ENCODE measurements around the gene CABLES1.
A peak's percentile ranks its signal among the peaks of the same experiment; 100 is the strongest.

The CABLES1 gene

GRCh38 chr18:23129355-23130002 is 5.8 kb upstream of the CABLES1 start:
- Histone ChIP-seq H3K9me3 (ENCODE audit: control insufficient read depth in 1 of 2, low read length in 2 of 2) (no peaks in the 10 kb centered on the region), H3K27me3 (ENCODE audit: control insufficient read depth in 1 of 2, insufficient read depth in 2 of 2, low read length in 2 of 2) (peaks cover 0 to under 1% of the 10 kb centered on the region in 2 donors), H3K9ac (ENCODE audit: low read depth in 1 of 2, low read length in 2 of 2) (no peak overlapping the region), H3K36me3 (ENCODE audit: control insufficient read depth in 1 of 2, insufficient read depth in 2 of 2, low read length in 2 of 2) (no peaks in the 10 kb centered on the region), H3K4me3 (ENCODE audit: low read depth in 1 of 2, low read length in 2 of 2) (no peak overlapping the region), H3K27ac (ENCODE audit: low read depth, low read length) (no peak overlapping the region), H3K4me1 (ENCODE audit: control insufficient read depth in 1 of 2, insufficient read depth in 2 of 2, low read length in 2 of 2) (peaks cover 13 to 14% of the 10 kb centered on the region in 2 donors)

GRCh38 chr18:23131693-23132319 is 3.5 kb upstream of the CABLES1 start:
- Histone ChIP-seq H3K27ac (ENCODE audit: low read depth, low read length) (no peak overlapping the region), H3K27me3 (ENCODE audit: control insufficient read depth in 1 of 2, insufficient read depth in 2 of 2, low read length in 2 of 2) (peaks cover 0 to 3% of the 10 kb centered on the region in 2 donors), H3K4me3 (ENCODE audit: low read depth in 1 of 2, low read length in 2 of 2) (no peak overlapping the region), H3K4me1 (ENCODE audit: control insufficient read depth in 1 of 2, insufficient read depth in 2 of 2, low read length in 2 of 2) (peaks cover 18 to 19% of the 10 kb centered on the region in 2 donors), H3K36me3 (ENCODE audit: control insufficient read depth in 1 of 2, insufficient read depth in 2 of 2, low read length in 2 of 2) (no peaks in the 10 kb centered on the region), H3K9ac (ENCODE audit: low read depth in 1 of 2, low read length in 2 of 2) (no peak overlapping the region), H3K9me3 (ENCODE audit: control insufficient read depth in 1 of 2, low read length in 2 of 2) (no peaks in the 10 kb centered on the region)

- no peak overlapping the region for H3K27ac ChIP-seq (ENCODE audit: low read depth, low read length)
Measured at GRCh38 chr18:23133860-23134779, 1.2 kb upstream of the CABLES1 start.

GRCh38 chr18:23135550-23136325 is 453 bp downstream of the CABLES1 start:
- H3K27ac ChIP-seq (ENCODE audit: low read depth, low read length) = no peak overlapping the region

More at GRCh38 chr18:23133860-23134779, 1.2 kb upstream of the CABLES1 start:
- Histone ChIP-seq H3K36me3 (ENCODE audit: control insufficient read depth in 1 of 2, insufficient read depth in 2 of 2, low read length in 2 of 2) (no peaks in the 10 kb centered on the region), H3K4me3 (ENCODE audit: low read depth in 1 of 2, low read length in 2 of 2) (peak overlapping the region; percentile 68 to 78), H3K9me3 (ENCODE audit: control insufficient read depth in 1 of 2, low read length in 2 of 2) (no peaks in the 10 kb centered on the region), H3K4me1 (ENCODE audit: control insufficient read depth in 1 of 2, insufficient read depth in 2 of 2, low read length in 2 of 2) (peaks cover 35 to 38% of the 10 kb centered on the region in 2 donors), H3K27me3 (ENCODE audit: control insufficient read depth in 1 of 2, insufficient read depth in 2 of 2, low read length in 2 of 2) (peaks cover 0 to 3% of the 10 kb centered on the region in 2 donors), H3K9ac (ENCODE audit: low read depth in 1 of 2, low read length in 2 of 2) (peak overlapping the region; percentile 65 to 68)

GRCh38 chr18:23136326-23137096 is 1.2 kb downstream of the CABLES1 start:
- H3K36me3 ChIP-seq (ENCODE audit: control insufficient read depth in 1 of 2, insufficient read depth in 2 of 2, low read length in 2 of 2) = no peaks in the 10 kb centered on the region
- peak overlapping the region; percentile 75 to 76 for H3K4me3 ChIP-seq (ENCODE audit: low read depth in 1 of 2, low read length in 2 of 2)
- peak overlapping the region; percentile 58 to 61 for H3K9ac ChIP-seq (ENCODE audit: low read depth in 1 of 2, low read length in 2 of 2)
- peak overlapping the region; percentile 47 for H3K27ac ChIP-seq (ENCODE audit: low read depth, low read length)
- peaks cover 45 to 50% of the 10 kb centered on the region in 2 donors for H3K4me1 ChIP-seq (ENCODE audit: control insufficient read depth in 1 of 2, insufficient read depth in 2 of 2, low read length in 2 of 2)
- no peaks in the 10 kb centered on the region for H3K9me3 ChIP-seq (ENCODE audit: control insufficient read depth in 1 of 2, low read length in 2 of 2)
- H3K27me3 ChIP-seq (ENCODE audit: control insufficient read depth in 1 of 2, insufficient read depth in 2 of 2, low read length in 2 of 2) = peaks cover 0 to 3% of the 10 kb centered on the region in 2 donors

More at GRCh38 chr18:23135550-23136325, 453 bp downstream of the CABLES1 start:
- Histone ChIP-seq H3K9ac (ENCODE audit: low read depth in 1 of 2, low read length in 2 of 2) (peak overlapping the region; percentile 61 to 65), H3K4me3 (ENCODE audit: low read depth in 1 of 2, low read length in 2 of 2) (peak overlapping the region; percentile 76 to 78), H3K27me3 (ENCODE audit: control insufficient read depth in 1 of 2, insufficient read depth in 2 of 2, low read length in 2 of 2) (peaks cover 0 to 3% of the 10 kb centered on the region in 2 donors), H3K4me1 (ENCODE audit: control insufficient read depth in 1 of 2, insufficient read depth in 2 of 2, low read length in 2 of 2) (peaks cover 38 to 43% of the 10 kb centered on the region in 2 donors), H3K36me3 (ENCODE audit: control insufficient read depth in 1 of 2, insufficient read depth in 2 of 2, low read length in 2 of 2) (no peaks in the 10 kb centered on the region), H3K9me3 (ENCODE audit: control insufficient read depth in 1 of 2, low read length in 2 of 2) (no peaks in the 10 kb centered on the region)

- H3K27me3 ChIP-seq (ENCODE audit: control insufficient read depth in 1 of 2, insufficient read depth in 2 of 2, low read length in 2 of 2) = peaks cover 0 to 3% of the 10 kb centered on the region in 2 donors
- no peaks in the 10 kb centered on the region for H3K36me3 ChIP-seq (ENCODE audit: control insufficient read depth in 1 of 2, insufficient read depth in 2 of 2, low read length in 2 of 2)
- peak overlapping the region; percentile 58 to 61 for H3K9ac ChIP-seq (ENCODE audit: low read depth in 1 of 2, low read length in 2 of 2)
- no peaks in the 10 kb centered on the region for H3K9me3 ChIP-seq (ENCODE audit: control insufficient read depth in 1 of 2, low read length in 2 of 2)
- H3K4me3 ChIP-seq (ENCODE audit: low read depth in 1 of 2, low read length in 2 of 2) = peak overlapping the region; percentile 75 to 76
- H3K27ac ChIP-seq (ENCODE audit: low read depth, low read length) = no peak overlapping the region
- H3K4me1 ChIP-seq (ENCODE audit: control insufficient read depth in 1 of 2, insufficient read depth in 2 of 2, low read length in 2 of 2) = peaks cover 47 to 57% of the 10 kb centered on the region in 2 donors
Measured at GRCh38 chr18:23137097-23137635, 1.9 kb downstream of the CABLES1 start.

- H3K4me1 ChIP-seq (ENCODE audit: control insufficient read depth in 1 of 2, insufficient read depth in 2 of 2, low read length in 2 of 2) = peaks cover 54 to 63% of the 10 kb centered on the region in 2 donors
Measured at GRCh38 chr18:23137788-23138216, 2.5 kb downstream of the CABLES1 start.

GRCh38 chr18:23138471-23138870 is 3.2 kb downstream of the CABLES1 start:
- H3K9me3 ChIP-seq (ENCODE audit: control insufficient read depth in 1 of 2, low read length in 2 of 2) = no peaks in the 10 kb centered on the region
- peaks cover 0 to 3% of the 10 kb centered on the region in 2 donors for H3K27me3 ChIP-seq (ENCODE audit: control insufficient read depth in 1 of 2, insufficient read depth in 2 of 2, low read length in 2 of 2)
- H3K4me3 ChIP-seq (ENCODE audit: low read depth in 1 of 2, low read length in 2 of 2) = peak overlapping the region; percentile 15 to 76
- peaks cover 60 to 70% of the 10 kb centered on the region in 2 donors for H3K4me1 ChIP-seq (ENCODE audit: control insufficient read depth in 1 of 2, insufficient read depth in 2 of 2, low read length in 2 of 2)
- no peak overlapping the region for H3K9ac ChIP-seq (ENCODE audit: low read depth in 1 of 2, low read length in 2 of 2)
- H3K36me3 ChIP-seq (ENCODE audit: control insufficient read depth in 1 of 2, insufficient read depth in 2 of 2, low read length in 2 of 2) = no peaks in the 10 kb centered on the region
- no peak overlapping the region for H3K27ac ChIP-seq (ENCODE audit: low read depth, low read length)

More at GRCh38 chr18:23137788-23138216, 2.5 kb downstream of the CABLES1 start:
- Histone ChIP-seq H3K27me3 (ENCODE audit: control insufficient read depth in 1 of 2, insufficient read depth in 2 of 2, low read length in 2 of 2) (peaks cover 0 to 3% of the 10 kb centered on the region in 2 donors), H3K27ac (ENCODE audit: low read depth, low read length) (no peak overlapping the region), H3K9ac (ENCODE audit: low read depth in 1 of 2, low read length in 2 of 2) (peak overlapping the region; percentile 2 to 9), H3K4me3 (ENCODE audit: low read depth in 1 of 2, low read length in 2 of 2) (peak overlapping the region; percentile 75 to 76), H3K9me3 (ENCODE audit: control insufficient read depth in 1 of 2, low read length in 2 of 2) (no peaks in the 10 kb centered on the region), H3K36me3 (ENCODE audit: control insufficient read depth in 1 of 2, insufficient read depth in 2 of 2, low read length in 2 of 2) (no peaks in the 10 kb centered on the region)
